Tibial nerve (tissue), 4 donors: ENCODE measurements around the gene STK33.

Source experiments
- EP300 ChIP-seq, 2 donors: sonication (generic); formaldehyde crosslinking; IDR thresholded peaks; one replicate each; pipeline ENCODE4 v1.6.1; 2017; ENCODE audit warnings: antibody characterized with exemption in 2 of 2, mild to moderate bottlenecking in 1 of 2
- TF ChIP-seq, protein P1 (sequence below), 5 experiments: fragments of 200-600 bp in 3 of 5; fragments of 450-650 bp in 2 of 5; sonication (generic) in 3 of 5; IDR thresholded peaks; one replicate each; pipeline ENCODE4 v1.5.1; 2016 to 2019; ENCODE audit warnings: antibody characterized with exemption in 5 of 5, mild to moderate bottlenecking in 3 of 5, moderate library complexity in 2 of 5

DNA sequence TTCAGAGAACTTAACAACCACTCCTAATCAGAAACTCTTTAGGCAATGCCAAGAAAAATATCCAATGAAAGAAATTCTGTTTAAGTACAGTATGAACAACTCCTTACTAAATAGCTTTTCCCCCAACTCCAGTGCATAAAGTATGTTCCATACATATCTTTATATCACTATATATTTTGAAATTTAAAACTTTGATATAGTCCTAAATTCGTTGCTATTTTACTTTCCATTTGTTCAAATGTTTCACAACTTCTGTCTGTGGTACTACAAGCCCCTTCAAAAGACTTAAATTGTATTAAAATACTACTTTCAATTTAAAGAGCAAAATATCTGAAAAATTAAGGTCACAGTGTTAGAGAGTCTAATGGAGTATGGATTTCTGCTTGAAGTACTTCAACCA is 52.6 kb downstream of the STK33 start:
- TF ChIP-seq, protein P1, sequence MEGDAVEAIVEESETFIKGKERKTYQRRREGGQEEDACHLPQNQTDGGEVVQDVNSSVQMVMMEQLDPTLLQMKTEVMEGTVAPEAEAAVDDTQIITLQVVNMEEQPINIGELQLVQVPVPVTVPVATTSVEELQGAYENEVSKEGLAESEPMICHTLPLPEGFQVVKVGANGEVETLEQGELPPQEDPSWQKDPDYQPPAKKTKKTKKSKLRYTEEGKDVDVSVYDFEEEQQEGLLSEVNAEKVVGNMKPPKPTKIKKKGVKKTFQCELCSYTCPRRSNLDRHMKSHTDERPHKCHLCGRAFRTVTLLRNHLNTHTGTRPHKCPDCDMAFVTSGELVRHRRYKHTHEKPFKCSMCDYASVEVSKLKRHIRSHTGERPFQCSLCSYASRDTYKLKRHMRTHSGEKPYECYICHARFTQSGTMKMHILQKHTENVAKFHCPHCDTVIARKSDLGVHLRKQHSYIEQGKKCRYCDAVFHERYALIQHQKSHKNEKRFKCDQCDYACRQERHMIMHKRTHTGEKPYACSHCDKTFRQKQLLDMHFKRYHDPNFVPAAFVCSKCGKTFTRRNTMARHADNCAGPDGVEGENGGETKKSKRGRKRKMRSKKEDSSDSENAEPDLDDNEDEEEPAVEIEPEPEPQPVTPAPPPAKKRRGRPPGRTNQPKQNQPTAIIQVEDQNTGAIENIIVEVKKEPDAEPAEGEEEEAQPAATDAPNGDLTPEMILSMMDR (IDR thresholded peaks at IDR 0.05), result no peak
- no peak for TF ChIP-seq EP300 (IDR thresholded peaks at IDR 0.05)
